Measurements from ENCODE around the gene RS1.

RS1 gene

GRCh38 chrX:18672008-18672407 lies at the start of gene RS1:
Gene RS1 (minus strand): TSS chrX:18672108. CDS start chrX:18672068, 40 bp downstream.
- DNase-seq = no peak

GRCh38 chrX:18719852-18720251 lies 47.9 kb upstream of the RS1 start:
- no peak for DNase-seq

GRCh38 chrX:18714910-18715309 lies 43.0 kb upstream of the RS1 start:
- no peak for DNase-seq

- no peak for DNase-seq
Measured at GRCh38 chrX:18709833-18710232, 37.9 kb upstream of the RS1 start.

GRCh38 chrX:18707426-18708049 lies 35.6 kb upstream of the RS1 start, which contains the start of gene PPEF1:
Gene PPEF1 (plus strand): TSS chrX:18707645. CDS start chrX:18707781, 136 bp downstream.
- no peak for DNase-seq

GRCh38 chrX:18702362-18703195 lies 30.7 kb upstream of the RS1 start:
- DNase-seq = no peak

- no peak for DNase-seq
Measured at GRCh38 chrX:18701621-18702361, 29.9 kb upstream of the RS1 start.

GRCh38 chrX:18698737-18699650 lies 27.1 kb upstream of the RS1 start:
- no peak for DNase-seq

- DNase-seq = no peak
Measured at GRCh38 chrX:18696653-18697052, 24.7 kb upstream of the RS1 start.

- DNase-seq = no peak
Measured at GRCh38 chrX:18692541-18692940, 20.6 kb upstream of the RS1 start.

GRCh38 chrX:18691431-18691830 lies 19.5 kb upstream of the RS1 start:
- DNase-seq = no peak

GRCh38 chrX:18687856-18688495 lies 16.1 kb upstream of the RS1 start:
- DNase-seq = no peak

- no peak for DNase-seq
Measured at GRCh38 chrX:18682979-18683387, 11.1 kb upstream of the RS1 start.

GRCh38 chrX:18681996-18682395 lies 10.1 kb upstream of the RS1 start:
- no peak for DNase-seq

GRCh38 chrX:18677161-18677869 lies 5.4 kb upstream of the RS1 start:
- DNase-seq = no peak

- DNase-seq = no peak
Measured at GRCh38 chrX:18676470-18676869, 4.6 kb upstream of the RS1 start.

- DNase-seq = no peak
Measured at GRCh38 chrX:18676050-18676449, 4.1 kb upstream of the RS1 start.

- peak; percentile 82 for DNase-seq
Measured at GRCh38 chrX:18674788-18675735, 3.2 kb upstream of the RS1 start.

GRCh38 chrX:18674417-18674787 lies 2.5 kb upstream of the RS1 start:
- DNase-seq = no peak
